Erythroblast (primary cell): ENCODE measurements around the gene SNX2.

Experiments used
- GATA1 ChIP-seq: IDR thresholded peaks from 2 replicates; pipeline ENCODE4 v1.6.1; 2011; ENCODE audit warnings: low read depth, mild to moderate bottlenecking, control low read depth, low read length, moderate library complexity
- POLR2A ChIP-seq: IDR thresholded peaks from 2 replicates; pipeline ENCODE4 v1.6.1; 2011; ENCODE audit warnings: mild to moderate bottlenecking, low read length

DNA sequence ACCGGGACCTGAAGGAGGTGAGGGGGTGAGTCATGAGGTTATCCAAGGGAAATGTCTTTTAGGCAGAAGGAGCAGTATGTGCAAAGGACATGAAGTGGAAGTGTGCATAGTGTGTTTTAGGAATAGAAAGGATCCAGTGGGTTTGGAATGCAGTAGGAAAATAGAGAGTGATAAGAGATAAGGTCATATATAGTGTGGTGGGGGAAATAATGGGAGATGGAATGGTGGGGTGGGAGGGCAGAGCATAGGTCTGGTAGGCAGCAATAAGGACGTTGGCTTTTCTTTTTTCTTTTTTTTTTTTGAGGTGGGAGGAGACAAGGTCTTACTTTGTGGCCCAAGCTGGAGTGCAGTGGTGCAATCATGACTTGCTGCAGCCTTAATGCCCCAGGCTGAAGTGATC lies 88.4 kb downstream of the SNX2 start:
- no peak for TF ChIP-seq POLR2A
- TF ChIP-seq GATA1: no peak
